Measurements from ENCODE around the gene IFT57.

IFT57 gene

DNA sequence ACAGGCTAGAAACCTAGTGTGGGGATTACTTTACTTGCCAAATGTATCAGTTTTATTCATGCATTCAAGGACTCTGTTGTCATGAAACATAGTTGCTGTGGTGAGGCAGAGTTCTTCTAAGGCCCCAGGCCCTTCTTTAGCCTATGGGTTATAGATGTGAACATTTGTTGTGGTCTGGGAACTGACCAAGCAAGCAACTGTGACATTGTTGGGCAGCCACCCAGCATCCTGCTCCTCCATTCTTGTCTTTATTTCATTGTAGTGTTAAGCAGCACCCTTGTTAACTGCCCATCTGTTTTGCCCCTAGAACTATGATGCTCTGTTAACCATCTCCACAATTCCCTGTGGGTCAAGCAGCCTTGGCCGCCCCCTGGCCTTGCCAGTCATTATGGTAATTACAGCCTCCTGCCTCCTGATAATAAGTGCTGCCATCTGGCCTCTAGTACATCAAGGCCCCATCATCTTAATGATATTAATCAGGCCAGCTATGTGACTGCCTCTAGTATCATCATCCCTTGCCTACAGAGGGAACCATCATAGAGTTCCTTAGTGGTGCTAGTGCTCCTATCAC lies 12.2 kb upstream of the IFT57 start:
- in situ Hi-C loops (cut with HindIII; ENCODE audit: low sequenced_read_pairs) = no loop called here
- DNase-seq (ENCODE audit: low read depth, low spot score) = peak; percentile 13
- H3K4me3 ChIP-seq (ENCODE audit: low read depth, low read length) = no peak overlapping the region
- TF ChIP-seq, protein P1, sequence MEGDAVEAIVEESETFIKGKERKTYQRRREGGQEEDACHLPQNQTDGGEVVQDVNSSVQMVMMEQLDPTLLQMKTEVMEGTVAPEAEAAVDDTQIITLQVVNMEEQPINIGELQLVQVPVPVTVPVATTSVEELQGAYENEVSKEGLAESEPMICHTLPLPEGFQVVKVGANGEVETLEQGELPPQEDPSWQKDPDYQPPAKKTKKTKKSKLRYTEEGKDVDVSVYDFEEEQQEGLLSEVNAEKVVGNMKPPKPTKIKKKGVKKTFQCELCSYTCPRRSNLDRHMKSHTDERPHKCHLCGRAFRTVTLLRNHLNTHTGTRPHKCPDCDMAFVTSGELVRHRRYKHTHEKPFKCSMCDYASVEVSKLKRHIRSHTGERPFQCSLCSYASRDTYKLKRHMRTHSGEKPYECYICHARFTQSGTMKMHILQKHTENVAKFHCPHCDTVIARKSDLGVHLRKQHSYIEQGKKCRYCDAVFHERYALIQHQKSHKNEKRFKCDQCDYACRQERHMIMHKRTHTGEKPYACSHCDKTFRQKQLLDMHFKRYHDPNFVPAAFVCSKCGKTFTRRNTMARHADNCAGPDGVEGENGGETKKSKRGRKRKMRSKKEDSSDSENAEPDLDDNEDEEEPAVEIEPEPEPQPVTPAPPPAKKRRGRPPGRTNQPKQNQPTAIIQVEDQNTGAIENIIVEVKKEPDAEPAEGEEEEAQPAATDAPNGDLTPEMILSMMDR (IDR thresholded peaks at IDR 0.05; ENCODE audit: low read depth, low read length) = no peak

DNA sequence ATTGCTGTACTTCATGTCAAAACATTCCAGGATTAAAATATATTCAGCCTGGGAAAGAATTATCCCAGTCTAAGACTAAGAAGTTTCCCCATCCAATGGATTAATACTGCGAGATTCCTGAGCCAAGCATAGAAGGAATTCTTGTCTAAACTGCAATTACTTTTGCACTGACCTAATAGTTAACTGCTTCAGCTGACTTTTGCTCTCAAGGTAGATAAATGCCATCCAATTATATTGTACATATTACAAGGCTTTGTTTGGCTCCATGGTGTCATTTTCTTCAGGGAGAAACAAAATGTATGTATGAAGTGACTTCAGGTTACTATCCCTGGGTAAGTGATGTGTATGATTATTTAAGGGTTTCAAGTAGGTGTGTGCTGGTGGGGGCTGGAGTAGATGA lies 6.1 kb upstream of the IFT57 start:
- H3K4me3 ChIP-seq (ENCODE audit: low read depth, low read length) = no peak overlapping the region
- in situ Hi-C loops (cut with HindIII; ENCODE audit: low sequenced_read_pairs) = no loop called here
- TF ChIP-seq, protein P1 (IDR thresholded peaks at IDR 0.05; ENCODE audit: low read depth, low read length) = no peak
- DNase-seq (ENCODE audit: low read depth, low spot score) = no peak

DNA sequence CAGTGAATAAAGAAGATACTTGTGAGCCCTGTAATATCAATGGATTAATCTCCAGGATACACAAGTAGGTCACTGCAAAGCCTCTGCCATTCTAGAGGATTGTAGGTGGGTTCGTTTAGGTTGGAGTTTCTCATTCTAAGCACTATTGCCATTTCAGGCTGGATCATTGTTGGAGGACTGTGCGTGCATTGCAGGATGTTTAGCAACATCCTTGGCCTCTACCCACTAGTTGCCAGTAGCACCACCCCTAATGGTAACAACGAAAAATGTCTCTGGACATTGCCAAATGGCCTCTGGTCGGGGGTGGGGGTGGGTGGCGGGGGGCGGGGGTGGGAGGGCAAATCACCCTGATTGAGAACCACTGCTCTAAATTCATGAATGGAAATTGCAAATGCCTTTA lies 4.9 kb upstream of the IFT57 start:
- TF ChIP-seq, protein P1 (IDR thresholded peaks at IDR 0.05; ENCODE audit: low read depth, low read length) = no peak
- no peak for DNase-seq (ENCODE audit: low read depth, low spot score)
- H3K4me3 ChIP-seq (ENCODE audit: low read depth, low read length) = no peak overlapping the region
- in situ Hi-C loops (cut with HindIII; ENCODE audit: low sequenced_read_pairs) = no loop called here

GRCh38 chr3:108225221-108225620 lies 3.0 kb upstream of the IFT57 start:
- in situ Hi-C loops (cut with HindIII; ENCODE audit: low sequenced_read_pairs) = no loop called here
- DNase-seq (ENCODE audit: low read depth, low spot score) = no peak
- H3K4me3 ChIP-seq (ENCODE audit: low read depth, low read length) = no peak overlapping the region
- TF ChIP-seq, protein P1 (IDR thresholded peaks at IDR 0.05; ENCODE audit: low read depth, low read length) = no peak

- TF ChIP-seq, protein P1 (IDR thresholded peaks at IDR 0.05; ENCODE audit: low read depth, low read length) = no peak
- no peak for DNase-seq (ENCODE audit: low read depth, low spot score)
- in situ Hi-C loops (cut with HindIII; ENCODE audit: low sequenced_read_pairs) = no loop called here
- H3K4me3 ChIP-seq (ENCODE audit: low read depth, low read length) = no peak overlapping the region
Observed at GRCh38 chr3:108223928-108224327, 1.7 kb upstream of the IFT57 start.

DNA sequence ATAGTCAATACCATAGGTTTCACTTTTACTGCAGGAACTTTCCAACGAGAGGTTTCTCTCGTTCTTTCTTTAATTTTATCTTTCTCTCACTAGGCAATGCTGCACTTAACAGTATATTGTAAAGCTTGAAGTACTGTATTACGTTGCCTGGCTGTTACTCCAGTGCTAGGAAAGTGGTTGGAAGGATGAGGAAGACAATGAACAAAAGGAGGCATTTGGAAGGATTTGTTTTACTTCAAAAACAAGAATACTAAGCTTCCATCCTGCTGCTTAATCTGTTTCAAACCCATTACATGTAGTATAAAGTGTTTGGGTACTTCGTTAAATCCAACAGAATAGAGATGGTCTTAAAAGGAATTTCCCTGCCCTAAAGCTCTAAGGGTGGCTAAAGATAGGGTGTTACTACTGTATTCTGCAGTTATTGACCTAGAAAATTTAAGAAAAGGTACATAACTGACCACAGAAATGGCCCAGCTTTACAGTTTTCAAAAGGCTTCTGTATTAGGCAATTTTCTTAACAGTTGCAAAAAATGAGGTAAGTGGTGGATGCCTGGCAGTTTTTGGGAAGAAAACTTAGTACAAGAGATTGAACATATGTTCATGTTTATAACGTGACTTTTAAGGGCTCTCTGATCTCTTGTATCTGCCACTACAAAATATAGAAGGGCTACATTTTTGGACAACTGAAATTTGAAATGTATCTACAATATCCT lies 785 bp upstream of the IFT57 start:
- TF ChIP-seq, protein P1 (IDR thresholded peaks at IDR 0.05; ENCODE audit: low read depth, low read length) = no peak
- no peak for DNase-seq (ENCODE audit: low read depth, low spot score)
- peak overlapping the region; percentile 61 for H3K4me3 ChIP-seq (ENCODE audit: low read depth, low read length)
- in situ Hi-C loops (cut with HindIII; ENCODE audit: low sequenced_read_pairs) = no loop called here
